Skeletal muscle tissue (tissue), 4 donors: ENCODE measurements around the gene CCDC195. TPM values are rescaled to one million over a fixed set of nuclear protein-coding genes. Genes with fewer than 3 reads are reported as not detected.

ENCODE experiments used
- H3K27ac ChIP-seq: one replicate; pipeline ENCODE4 v1.7.0; 2013; ENCODE audit warnings: mild to moderate bottlenecking, low read depth, low read length, inconsistent platforms
- H3K27me3 ChIP-seq, 3 donors: one replicate each; pipeline ENCODE4 v1.7.0; 2013; ENCODE audit warnings: low read length in 3 of 3; ENCODE audit not compliant: control insufficient read depth in 3 of 3, insufficient read depth in 3 of 3
- H3K36me3 ChIP-seq, 3 donors: one replicate each; pipeline ENCODE4 v1.7.0; 2013; ENCODE audit warnings: low read length in 3 of 3; ENCODE audit not compliant: control insufficient read depth in 3 of 3, insufficient read depth in 3 of 3
- H3K4me1 ChIP-seq, 3 donors: one replicate each; pipeline ENCODE4 v1.7.0; 2013; ENCODE audit warnings: low read length in 3 of 3, mild to moderate bottlenecking in 3 of 3; ENCODE audit not compliant: control insufficient read depth in 3 of 3, insufficient read depth in 3 of 3
- H3K4me3 ChIP-seq, 3 donors: one replicate each; pipeline ENCODE4 v1.7.0; 2013; ENCODE audit warnings: low read length in 3 of 3
- H3K9ac ChIP-seq, 3 donors: one replicate each; pipeline ENCODE4 v1.7.0; 2013; ENCODE audit warnings: low read length in 3 of 3, mild to moderate bottlenecking in 3 of 3, moderate library complexity in 2 of 3, low read depth in 1 of 3
- H3K9me3 ChIP-seq, 3 donors: one replicate each; pipeline ENCODE4 v1.7.0; 2013; ENCODE audit warnings: low read length in 3 of 3; ENCODE audit not compliant: control insufficient read depth in 3 of 3
- total RNA-seq: library from RNA; depleted of rRNA; stranded (reverse); fragments of >200 nt; gene quantifications from one replicate; pipeline ENCODE4 v1.2.3, GENCODE V29; 2014
- donor health status: Osteomylitis.

CCDC195 gene
- total RNA-seq, 1 donor from 2014 or later = not detected

DNA sequence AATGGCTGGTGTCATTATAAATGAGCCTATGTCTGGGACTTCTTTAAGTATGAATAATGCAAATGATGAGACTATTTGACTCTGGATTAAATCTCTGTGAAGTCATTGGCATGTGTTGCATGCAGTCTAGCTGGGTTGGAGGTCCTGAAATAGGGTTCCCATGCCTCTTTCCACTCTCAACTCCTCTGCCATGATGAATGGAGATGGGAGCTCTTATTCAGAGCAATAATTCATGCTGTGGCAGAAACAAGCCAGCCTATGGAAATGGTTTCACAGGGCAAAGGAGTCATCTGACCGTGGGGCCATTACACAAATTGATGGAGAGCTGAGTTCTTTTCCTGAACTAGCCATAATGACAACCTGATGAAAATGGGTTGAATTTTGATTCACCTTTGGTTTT, 15.5 kb upstream of the CCDC195 start:
- H3K4me3 ChIP-seq = no peak overlapping the region
- H3K36me3 ChIP-seq = no peaks in the 10 kb centered on the region
- no peaks in the 10 kb centered on the region for H3K9me3 ChIP-seq
- no peak overlapping the region for H3K9ac ChIP-seq
- H3K4me1 ChIP-seq = no peaks in the 10 kb centered on the region
- no peaks in the 10 kb centered on the region for H3K27me3 ChIP-seq
- no peak overlapping the region for H3K27ac ChIP-seq

DNA sequence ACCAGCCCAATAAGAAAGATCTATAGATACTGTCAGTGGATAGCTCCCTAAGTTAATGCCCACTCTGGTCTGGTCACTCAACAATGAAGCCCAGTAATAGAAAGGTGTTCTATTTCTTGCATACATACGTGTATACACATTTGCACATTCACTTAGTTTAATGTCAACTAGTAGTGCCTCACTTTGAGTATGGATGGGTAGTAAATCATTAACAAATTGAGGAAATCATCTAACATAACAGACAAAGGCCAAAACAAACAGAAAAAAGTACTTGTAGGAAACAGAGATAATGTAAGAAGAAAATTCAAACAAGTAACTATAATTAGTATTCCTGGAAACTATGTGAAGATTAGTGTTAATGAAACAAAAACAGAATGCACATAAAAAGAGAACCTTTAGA, 13.3 kb upstream of the CCDC195 start:
- no peak overlapping the region for H3K27ac ChIP-seq
- H3K9me3 ChIP-seq = no peaks in the 10 kb centered on the region
- H3K9ac ChIP-seq = no peak overlapping the region
- no peaks in the 10 kb centered on the region for H3K4me1 ChIP-seq
- no peak overlapping the region for H3K4me3 ChIP-seq
- no peaks in the 10 kb centered on the region for H3K27me3 ChIP-seq
- H3K36me3 ChIP-seq = no peaks in the 10 kb centered on the region

DNA sequence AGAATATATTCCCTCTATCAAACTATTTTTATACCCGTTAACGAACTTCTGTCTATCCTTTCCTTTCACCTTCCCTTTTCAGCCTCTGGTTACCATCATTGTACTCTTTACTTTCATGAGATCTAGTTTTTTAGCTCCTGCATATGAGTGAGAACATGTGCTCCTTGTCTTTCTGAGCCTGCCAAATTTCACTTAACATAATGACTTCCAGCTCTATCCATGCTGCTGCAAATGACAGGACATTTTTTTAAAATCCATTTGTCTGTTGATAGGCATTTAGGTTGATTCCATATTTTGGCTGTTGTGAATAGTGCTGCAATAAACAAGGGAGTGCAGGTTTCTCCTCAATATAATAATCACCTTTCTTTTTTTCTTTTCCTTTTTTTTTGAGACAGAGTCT, 8.2 kb upstream of the CCDC195 start:
- no peak overlapping the region for H3K9ac ChIP-seq
- no peaks in the 10 kb centered on the region for H3K36me3 ChIP-seq
- no peak overlapping the region for H3K27ac ChIP-seq
- peaks cover 0 to 6% (median 0%) of the 10 kb centered on the region in 3 donors for H3K4me1 ChIP-seq
- no peaks in the 10 kb centered on the region for H3K27me3 ChIP-seq
- no peak overlapping the region for H3K4me3 ChIP-seq
- H3K9me3 ChIP-seq = no peaks in the 10 kb centered on the region

DNA sequence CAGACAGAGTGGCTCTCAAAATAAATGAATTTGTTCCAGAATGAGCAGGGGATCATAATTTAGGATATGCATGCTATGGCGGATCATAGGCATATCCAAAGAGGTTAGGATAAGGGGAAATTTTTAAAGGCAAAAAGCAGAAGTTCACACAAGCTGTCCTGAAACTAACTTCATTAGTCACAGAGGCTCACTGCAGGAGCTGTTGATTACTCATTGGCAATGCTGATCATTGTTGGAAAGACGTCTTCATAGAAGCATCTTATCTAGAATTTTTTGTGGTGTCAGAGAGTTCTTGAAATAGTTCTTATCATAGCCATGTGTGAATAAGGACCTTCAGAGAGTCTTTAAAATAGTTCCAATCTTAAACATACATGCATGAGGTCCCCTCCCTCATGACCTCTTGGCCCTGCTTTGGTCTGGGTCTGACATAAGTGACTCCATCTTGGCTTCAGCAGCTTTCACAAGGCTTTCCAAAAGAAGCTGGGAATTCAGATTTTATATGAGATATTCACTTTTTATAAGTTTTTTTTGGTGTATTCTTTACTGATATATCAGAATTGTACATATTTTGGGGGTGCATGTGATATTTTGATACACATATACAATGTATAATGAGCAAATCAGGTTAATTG, 7.5 kb upstream of the CCDC195 start:
- Histone ChIP-seq H3K27ac (no peak overlapping the region), H3K27me3 (no peaks in the 10 kb centered on the region)

DNA sequence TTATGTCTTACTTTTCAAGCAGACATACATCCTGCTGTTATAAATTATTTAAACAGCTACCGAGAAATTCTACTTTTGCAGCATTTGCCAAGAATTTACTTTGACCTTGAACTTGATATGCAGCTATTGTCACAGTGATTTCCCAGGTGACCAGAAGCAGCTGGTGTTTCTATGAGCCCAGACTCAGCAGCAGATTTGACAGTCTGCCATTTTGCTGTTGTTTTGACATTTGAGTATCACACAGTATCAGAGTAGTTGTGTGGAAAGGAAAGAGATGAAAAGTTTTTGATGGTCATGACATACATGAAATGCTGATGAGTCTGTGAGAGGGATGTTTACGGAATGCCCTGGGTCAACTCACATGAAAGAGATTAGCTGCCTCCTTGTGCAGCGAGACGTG, 6.6 kb upstream of the CCDC195 start:
- no peak overlapping the region for H3K9ac ChIP-seq
- H3K4me1 ChIP-seq = peaks cover 0 to 6% (median 0%) of the 10 kb centered on the region in 3 donors
- no peak overlapping the region for H3K4me3 ChIP-seq
- H3K27me3 ChIP-seq = no peaks in the 10 kb centered on the region
- no peaks in the 10 kb centered on the region for H3K9me3 ChIP-seq
- H3K36me3 ChIP-seq = no peaks in the 10 kb centered on the region
- no peak overlapping the region for H3K27ac ChIP-seq

More for the DNA sequence above, 7.5 kb upstream of the CCDC195 start:
- no peak overlapping the region for H3K4me3 ChIP-seq
- no peaks in the 10 kb centered on the region for H3K36me3 ChIP-seq
- no peaks in the 10 kb centered on the region for H3K9me3 ChIP-seq
- peaks cover 0 to 6% (median 0%) of the 10 kb centered on the region in 3 donors for H3K4me1 ChIP-seq
- no peak overlapping the region for H3K9ac ChIP-seq

DNA sequence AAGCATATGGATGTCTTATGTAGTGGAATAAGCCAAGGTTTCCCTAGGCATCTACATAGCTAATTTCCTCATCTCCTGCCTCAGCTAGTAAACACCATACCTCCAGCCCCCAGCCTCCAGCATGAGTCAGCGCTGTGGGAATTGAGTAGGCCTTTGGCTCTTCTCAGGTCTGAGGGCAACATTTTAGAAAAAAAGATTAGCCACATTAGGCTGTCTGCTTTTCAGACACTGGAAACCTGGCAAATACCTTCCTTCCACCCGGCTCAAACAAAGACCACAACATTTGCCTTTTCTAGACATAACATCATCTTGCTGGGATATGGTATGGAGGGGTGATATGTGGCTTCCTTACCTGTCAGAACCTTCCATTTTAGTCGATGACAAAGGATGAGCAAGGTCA, 6.1 kb upstream of the CCDC195 start:
- no peaks in the 10 kb centered on the region for H3K36me3 ChIP-seq
- H3K9me3 ChIP-seq = no peaks in the 10 kb centered on the region
- H3K4me1 ChIP-seq = peaks cover 0 to 6% (median 0%) of the 10 kb centered on the region in 3 donors
- no peaks in the 10 kb centered on the region for H3K27me3 ChIP-seq
- H3K4me3 ChIP-seq = no peak overlapping the region
- H3K27ac ChIP-seq = no peak overlapping the region
- H3K9ac ChIP-seq = no peak overlapping the region

DNA sequence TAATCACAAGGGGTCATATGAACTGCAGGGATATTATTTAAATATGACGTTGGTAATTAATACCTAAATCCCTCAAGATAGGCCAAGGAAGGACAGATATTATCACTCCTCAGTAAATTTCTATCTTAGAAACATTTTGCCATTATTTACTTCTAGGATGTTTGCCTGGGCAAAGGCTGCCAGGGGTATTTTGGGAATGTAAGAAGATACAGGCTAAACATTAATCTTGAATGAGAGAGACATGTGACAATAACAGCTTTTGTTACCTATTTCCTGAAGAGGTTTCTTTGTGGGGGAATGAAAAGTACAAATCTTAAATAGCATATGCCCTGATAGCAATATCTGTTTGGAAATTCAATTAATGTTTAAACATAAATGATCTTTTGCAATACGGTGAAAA, 756 bp upstream of the CCDC195 start:
- no peak overlapping the region for H3K4me3 ChIP-seq
- H3K27me3 ChIP-seq = no peaks in the 10 kb centered on the region
- H3K9ac ChIP-seq = no peak overlapping the region
- no peaks in the 10 kb centered on the region for H3K36me3 ChIP-seq
- H3K4me1 ChIP-seq = peaks cover 0 to 8% (median 3%) of the 10 kb centered on the region in 3 donors
- H3K9me3 ChIP-seq = no peaks in the 10 kb centered on the region
- H3K27ac ChIP-seq = no peak overlapping the region

DNA sequence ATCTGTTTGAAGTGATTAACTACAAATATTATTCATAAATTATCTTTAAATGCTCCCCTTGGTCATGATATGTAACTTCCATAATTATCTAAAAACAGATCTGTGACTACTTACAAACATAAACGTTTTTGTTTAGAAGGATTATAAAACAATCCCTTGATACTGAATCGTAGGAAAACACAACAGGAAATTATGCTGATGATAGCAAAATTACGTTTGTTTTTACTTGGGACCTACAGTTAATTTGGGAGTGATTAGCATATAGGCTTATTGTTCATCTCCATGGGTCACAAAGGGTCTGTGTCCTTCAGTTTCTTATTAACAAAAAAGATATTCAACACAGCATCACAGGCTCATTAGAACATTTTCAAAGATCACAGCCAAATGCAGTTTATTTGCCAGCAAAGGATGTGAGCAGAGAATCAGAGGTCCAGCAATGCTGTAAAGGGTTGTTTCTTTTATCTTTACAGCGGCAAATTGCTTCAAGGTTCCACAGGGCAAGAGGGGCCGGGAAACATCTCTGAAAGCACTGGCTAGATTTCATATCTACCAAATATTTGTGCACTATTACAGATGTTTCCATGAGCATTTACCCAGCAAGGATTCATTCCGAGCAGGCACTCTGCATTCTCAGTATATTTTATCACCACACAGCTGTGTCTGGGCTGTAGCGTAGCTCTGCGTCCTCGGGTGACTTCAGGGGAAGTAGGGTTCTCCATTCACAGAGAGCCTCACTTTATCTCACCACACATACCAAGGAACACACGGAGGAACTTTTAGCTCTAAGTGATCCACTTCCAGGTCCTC, 4.1 kb downstream of the CCDC195 start:
- Histone ChIP-seq H3K9me3 (no peaks in the 10 kb centered on the region), H3K9ac (no peak overlapping the region), H3K27ac (no peak overlapping the region), H3K36me3 (no peaks in the 10 kb centered on the region), H3K4me3 (no peak overlapping the region), H3K4me1 (peaks cover 0 to 8% (median 3%) of the 10 kb centered on the region in 3 donors), H3K27me3 (no peaks in the 10 kb centered on the region)

DNA sequence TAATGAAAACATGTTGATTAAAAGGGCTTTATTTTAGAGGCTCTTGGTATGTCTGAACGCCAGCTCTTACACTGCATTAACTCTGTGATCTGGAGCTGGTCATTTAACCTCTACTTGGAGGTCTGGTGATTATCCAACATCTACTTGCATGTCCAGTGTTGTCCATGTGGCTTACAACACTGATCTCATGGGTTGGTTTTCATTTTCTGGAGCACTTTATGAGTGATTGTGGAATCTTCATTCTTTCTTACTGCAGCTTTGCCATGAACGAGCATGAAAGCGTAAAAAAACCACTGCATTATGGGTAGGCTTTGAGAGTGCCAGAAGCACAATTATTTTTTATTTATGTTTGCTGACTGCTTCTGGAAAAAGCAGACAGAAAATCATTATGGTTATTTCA, 4.8 kb downstream of the CCDC195 start:
- H3K27me3 ChIP-seq = no peaks in the 10 kb centered on the region
- H3K4me3 ChIP-seq = no peak overlapping the region
- no peak overlapping the region for H3K27ac ChIP-seq

DNA sequence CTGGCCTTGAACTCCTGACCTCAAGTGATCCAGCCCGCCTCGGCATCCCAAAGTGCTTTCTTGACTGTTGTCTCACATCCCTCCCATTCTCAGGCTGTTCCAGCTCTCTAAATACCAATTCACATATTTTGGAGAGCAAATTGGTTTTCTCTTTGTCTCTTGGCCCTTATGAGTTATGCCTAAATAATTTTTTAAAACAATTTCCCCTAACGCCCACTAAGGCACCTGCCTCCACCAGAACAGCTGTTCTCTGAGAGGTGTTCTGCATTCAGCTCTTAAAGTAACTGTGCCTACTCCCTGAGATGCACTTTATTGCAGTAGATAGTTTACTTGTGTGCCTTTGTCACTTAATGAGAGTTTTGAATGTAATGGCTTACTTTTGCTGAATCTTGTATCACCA, 6.9 kb downstream of the CCDC195 start:
- no peak overlapping the region for H3K4me3 ChIP-seq
- H3K27ac ChIP-seq = no peak overlapping the region
- no peaks in the 10 kb centered on the region for H3K36me3 ChIP-seq
- H3K9me3 ChIP-seq = no peaks in the 10 kb centered on the region
- peaks cover 0 to 3% (median 0%) of the 10 kb centered on the region in 3 donors for H3K4me1 ChIP-seq
- H3K9ac ChIP-seq = no peak overlapping the region
- H3K27me3 ChIP-seq = no peaks in the 10 kb centered on the region

More for the DNA sequence above, 4.8 kb downstream of the CCDC195 start:
- Histone ChIP-seq H3K4me1 (peaks cover 0 to 6% (median 3%) of the 10 kb centered on the region in 3 donors), H3K36me3 (no peaks in the 10 kb centered on the region), H3K9me3 (no peaks in the 10 kb centered on the region), H3K9ac (no peak overlapping the region)
